Endodermal cell (in vitro differentiated cells): ENCODE measurements around the gene CLEC4A. TPM values are rescaled to one million over a fixed set of nuclear protein-coding genes. Genes with fewer than 3 reads are reported as not detected.
"Not testable (repeated sequence)": the region's sequence is repeated elsewhere in the genome, so short reads cannot be mapped to it uniquely, and the experiment has no call there.

Experiments used
- DNase-seq: peaks from one replicate; pipeline ENCODE4 v3.0.0-alpha.2; 2017
- H3K27ac ChIP-seq: 2 replicates; pipeline ENCODE4 v1.5.1; 2013; ENCODE audit warnings: mild to moderate bottlenecking, low read depth, low read length, moderate library complexity
- H3K27me3 ChIP-seq: 2 replicates; pipeline ENCODE4 v1.6.1; 2013; ENCODE audit warnings: mild to moderate bottlenecking, low read length, moderate library complexity; ENCODE audit not compliant: insufficient read depth, control insufficient read depth, poor library complexity, severe bottlenecking
- H3K36me3 ChIP-seq: 2 replicates; pipeline ENCODE4 v1.7.0; 2013; ENCODE audit warnings: mild to moderate bottlenecking, low read length, moderate library complexity; ENCODE audit not compliant: control insufficient read depth, insufficient read depth
- H3K4me1 ChIP-seq: one replicate; pipeline ENCODE4 v1.7.0; 2013; ENCODE audit warnings: low read length; ENCODE audit not compliant: control insufficient read depth, insufficient read depth
- H3K4me3 ChIP-seq: 2 replicates; pipeline ENCODE4 v1.5.1; 2013; ENCODE audit warnings: mild to moderate bottlenecking, low read length, moderate library complexity
- H3K9ac ChIP-seq: 2 replicates; pipeline ENCODE4 v1.6.1; 2013; ENCODE audit warnings: mild to moderate bottlenecking, low read length, moderate library complexity; ENCODE audit not compliant: poor library complexity, severe bottlenecking; ENCODE audit errors: extremely low read depth
- H3K9me3 ChIP-seq: 2 replicates; pipeline ENCODE4 v1.6.1; 2013; ENCODE audit warnings: mild to moderate bottlenecking, low read length, moderate library complexity; ENCODE audit not compliant: control insufficient read depth
- H3K27ac Mint-ChIP-seq: 2 replicates; pipeline ENCODE4 v1.8.0; 2020; ENCODE audit warnings: mixed read lengths
- H3K27me3 Mint-ChIP-seq: 2 replicates; pipeline ENCODE4 v1.8.0; 2021; ENCODE audit warnings: mild to moderate bottlenecking, mixed read lengths; ENCODE audit not compliant: insufficient read depth
- H3K36me3 Mint-ChIP-seq: 2 replicates; pipeline ENCODE4 v1.8.0; 2020; ENCODE audit warnings: low read depth, mixed read lengths
- H3K4me1 Mint-ChIP-seq: 2 replicates; pipeline ENCODE4 v1.8.0; 2020; ENCODE audit warnings: mixed read lengths
- H3K4me3 Mint-ChIP-seq: 2 replicates; pipeline ENCODE4 v1.8.0; 2020; ENCODE audit warnings: mild to moderate bottlenecking, moderate library complexity, mixed read lengths
- H3K9me3 Mint-ChIP-seq: 2 replicates; pipeline ENCODE4 v1.8.0; 2020; ENCODE audit warnings: mild to moderate bottlenecking, mixed read lengths
- WGBS, 2 experiments: methylation state at CpG; one replicate each; pipeline versions ENCODE4 v1.1.5 to v1.1.7; 2013; ENCODE audit warnings: missing lambda C conversion rate in 2 of 2, mixed read lengths in 1 of 2; ENCODE audit not compliant: insufficient coverage in 1 of 2, insufficient read length in 1 of 2; 5-methylcytosine and 5-hydroxymethylcytosine counted together
- total RNA-seq, 2 donors: library from RNA; stranded (reverse); fragmentation: NEBNext Ultra II Directional in 1 of 2; extraction: Animal tissue kit (Norgen Biotek cat#: 25700) in 1 of 2; gene quantifications; 2 replicates in 1 of 2; 3 replicates in 1 of 2; pipeline ENCODE4 v1.2.1, GENCODE V29; 2021
- TF ChIP-seq, protein P1 (sequence below): fragments of 200-600 bp; sonication (generic); conservative IDR thresholded peaks from 2 replicates; pipeline ENCODE4 v1.5.0; 2021; ENCODE audit warnings: antibody characterized with exemption, mild to moderate bottlenecking

Gene CLEC4A
- total RNA-seq, 2 donors from 2014 or later = 0.53 TPM; not detected in 1

DNA sequence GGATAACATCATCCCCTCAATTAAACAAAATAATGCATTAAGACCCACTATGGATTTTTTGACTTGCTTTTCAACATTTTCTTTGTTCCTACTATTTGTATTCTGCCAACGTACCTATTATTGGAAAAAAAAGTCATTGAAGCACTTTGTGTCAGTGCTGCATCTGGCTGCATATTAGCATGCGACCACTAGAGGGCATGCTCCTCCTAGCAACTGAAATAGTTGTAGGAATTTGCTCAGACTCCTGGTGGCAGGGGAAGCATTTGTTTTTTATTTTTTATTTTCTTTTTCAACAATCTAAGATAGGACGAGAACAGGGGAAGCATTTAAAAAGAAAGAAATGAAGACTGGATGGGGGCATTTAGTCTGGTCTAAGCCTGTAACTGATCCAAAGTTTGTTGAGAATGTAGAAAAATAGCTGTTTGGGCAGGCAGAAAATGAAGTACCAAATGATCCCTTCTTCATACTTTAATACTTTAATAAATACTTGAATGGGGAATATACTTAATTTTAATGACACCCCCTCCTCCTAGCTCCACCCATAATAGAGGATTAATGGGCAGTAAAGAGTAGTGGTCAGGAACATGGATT is 14.5 kb upstream of the CLEC4A start:
- Mint-ChIP-seq H3K4me3 (no peak overlapping the region), H3K27me3 (no peaks in the 10 kb centered on the region), H3K4me1 (no peaks in the 10 kb centered on the region), H3K36me3 (peaks cover 3% of the 10 kb centered on the region), H3K9me3 (peaks cover 25% of the 10 kb centered on the region), H3K27ac (no peak overlapping the region)
- Histone ChIP-seq H3K27me3 (no peaks in the 10 kb centered on the region), H3K9me3 (peaks cover 19% of the 10 kb centered on the region), H3K4me3 (no peak overlapping the region), H3K27ac (no peak overlapping the region), H3K4me1 (no peaks in the 10 kb centered on the region), H3K9ac (no peak overlapping the region), H3K36me3 (no peaks in the 10 kb centered on the region)
- peak; percentile 95 for DNase-seq
- TF ChIP-seq, protein P1, sequence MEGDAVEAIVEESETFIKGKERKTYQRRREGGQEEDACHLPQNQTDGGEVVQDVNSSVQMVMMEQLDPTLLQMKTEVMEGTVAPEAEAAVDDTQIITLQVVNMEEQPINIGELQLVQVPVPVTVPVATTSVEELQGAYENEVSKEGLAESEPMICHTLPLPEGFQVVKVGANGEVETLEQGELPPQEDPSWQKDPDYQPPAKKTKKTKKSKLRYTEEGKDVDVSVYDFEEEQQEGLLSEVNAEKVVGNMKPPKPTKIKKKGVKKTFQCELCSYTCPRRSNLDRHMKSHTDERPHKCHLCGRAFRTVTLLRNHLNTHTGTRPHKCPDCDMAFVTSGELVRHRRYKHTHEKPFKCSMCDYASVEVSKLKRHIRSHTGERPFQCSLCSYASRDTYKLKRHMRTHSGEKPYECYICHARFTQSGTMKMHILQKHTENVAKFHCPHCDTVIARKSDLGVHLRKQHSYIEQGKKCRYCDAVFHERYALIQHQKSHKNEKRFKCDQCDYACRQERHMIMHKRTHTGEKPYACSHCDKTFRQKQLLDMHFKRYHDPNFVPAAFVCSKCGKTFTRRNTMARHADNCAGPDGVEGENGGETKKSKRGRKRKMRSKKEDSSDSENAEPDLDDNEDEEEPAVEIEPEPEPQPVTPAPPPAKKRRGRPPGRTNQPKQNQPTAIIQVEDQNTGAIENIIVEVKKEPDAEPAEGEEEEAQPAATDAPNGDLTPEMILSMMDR = peak; percentile 100
- 0 to 27% methylated on average over 1 to 3 of the region's 3 CpGs for WGBS, 2 experiments

DNA sequence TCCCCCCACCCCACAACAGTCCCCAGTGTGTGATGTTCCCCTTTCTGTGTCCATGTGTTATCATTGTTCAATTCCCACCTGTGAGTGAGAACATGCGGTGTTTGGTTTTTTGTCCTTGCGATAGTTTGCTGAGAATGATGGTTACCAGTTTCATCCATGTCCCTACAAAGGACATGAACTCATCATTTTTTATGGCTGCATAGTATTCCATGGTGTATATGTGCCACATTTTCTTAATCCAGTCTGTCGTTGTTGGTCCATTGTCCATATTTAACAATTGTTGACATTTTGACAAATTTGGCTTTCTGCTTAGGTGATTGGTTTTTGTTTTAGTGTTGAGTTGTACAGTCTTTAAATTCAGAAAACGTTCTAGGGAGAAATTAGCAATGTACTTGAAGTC is 10.3 kb upstream of the CLEC4A start:
- not testable (repeated sequence) for H3K27me3 Mint-ChIP-seq, H3K27ac ChIP-seq, H3K36me3 ChIP-seq, H3K27ac Mint-ChIP-seq, H3K27me3 ChIP-seq, H3K4me3 ChIP-seq, H3K4me1 Mint-ChIP-seq, H3K4me1 ChIP-seq, H3K9me3 ChIP-seq, H3K9ac ChIP-seq, H3K9me3 Mint-ChIP-seq, H3K4me3 Mint-ChIP-seq, H3K36me3 Mint-ChIP-seq, DNase-seq
- WGBS, 2 experiments = 92% methylated on average over 3 of the region's 4 CpGs; no CpG with 5 or more reads in 1 of the 2 experiments

DNA sequence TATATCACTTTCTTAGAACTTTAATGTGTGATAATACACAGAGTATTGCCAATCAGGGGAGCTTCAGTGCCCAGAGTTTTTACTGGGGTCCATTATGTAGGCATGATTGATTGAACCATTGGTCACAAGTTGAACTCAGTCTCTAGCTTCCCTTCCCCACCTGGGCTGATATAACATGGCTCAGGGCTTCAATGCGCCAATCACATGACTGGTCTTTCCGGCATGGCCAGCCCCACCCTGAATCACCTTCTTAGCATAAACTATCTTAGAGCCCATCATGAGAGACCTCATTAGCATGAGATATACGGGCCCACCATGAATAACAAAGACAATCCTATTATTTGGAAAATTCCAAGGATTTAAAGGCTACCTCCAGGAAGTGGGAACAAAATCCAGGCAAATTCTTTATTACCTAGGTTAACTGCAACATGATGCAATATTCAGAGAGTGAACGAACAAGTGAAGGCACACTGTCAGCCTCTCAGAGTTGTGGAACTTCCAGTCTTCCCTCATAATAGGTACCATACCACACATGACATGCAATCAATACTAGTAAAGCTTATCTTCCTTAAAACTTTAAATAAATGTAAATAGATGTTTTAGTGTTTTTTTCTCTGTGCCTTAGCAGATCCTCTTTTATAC is 3.2 kb upstream of the CLEC4A start:
- no peak overlapping the region for H3K27ac ChIP-seq
- H3K4me1 ChIP-seq = no peaks in the 10 kb centered on the region
- 90 to 96% methylated on average over 4 of the region's 4 CpGs for WGBS, 2 experiments
- no peak overlapping the region for H3K27ac Mint-ChIP-seq
- no peaks in the 10 kb centered on the region for H3K9me3 Mint-ChIP-seq
- no peaks in the 10 kb centered on the region for H3K36me3 ChIP-seq
- H3K36me3 Mint-ChIP-seq = no peaks in the 10 kb centered on the region
- H3K9me3 ChIP-seq = no peaks in the 10 kb centered on the region
- no peaks in the 10 kb centered on the region for H3K27me3 Mint-ChIP-seq
- DNase-seq = no peak
- H3K4me1 Mint-ChIP-seq = no peaks in the 10 kb centered on the region
- TF ChIP-seq, protein P1 = no peak
- no peaks in the 10 kb centered on the region for H3K27me3 ChIP-seq
- H3K4me3 Mint-ChIP-seq = no peak overlapping the region
- H3K4me3 ChIP-seq = no peak overlapping the region
- H3K9ac ChIP-seq = no peak overlapping the region
